NOMO-1 treated with dmso at 0.1 percent for 144 hours (cell line): ENCODE data around the gene MRAP.
"Not testable (repeated sequence)": the region's sequence is repeated elsewhere in the genome, so short reads cannot be mapped to it uniquely, and the experiment has no call there.

ENCODE experiments used
- DNase-seq: peaks from one replicate; lab custom pipeline; 2025; ENCODE audit not compliant: unreplicated experiment; lab: John Stamatoyannopoulos, UW

The MRAP gene

GRCh38 chr21:32298658-32299081 lies at the start of gene MRAP:
Gene MRAP, plus strand, starts transcription at chr21:32298855. Its CDS starts 117 bp downstream, at chr21:32298972.
- no peak for DNase-seq

DNA sequence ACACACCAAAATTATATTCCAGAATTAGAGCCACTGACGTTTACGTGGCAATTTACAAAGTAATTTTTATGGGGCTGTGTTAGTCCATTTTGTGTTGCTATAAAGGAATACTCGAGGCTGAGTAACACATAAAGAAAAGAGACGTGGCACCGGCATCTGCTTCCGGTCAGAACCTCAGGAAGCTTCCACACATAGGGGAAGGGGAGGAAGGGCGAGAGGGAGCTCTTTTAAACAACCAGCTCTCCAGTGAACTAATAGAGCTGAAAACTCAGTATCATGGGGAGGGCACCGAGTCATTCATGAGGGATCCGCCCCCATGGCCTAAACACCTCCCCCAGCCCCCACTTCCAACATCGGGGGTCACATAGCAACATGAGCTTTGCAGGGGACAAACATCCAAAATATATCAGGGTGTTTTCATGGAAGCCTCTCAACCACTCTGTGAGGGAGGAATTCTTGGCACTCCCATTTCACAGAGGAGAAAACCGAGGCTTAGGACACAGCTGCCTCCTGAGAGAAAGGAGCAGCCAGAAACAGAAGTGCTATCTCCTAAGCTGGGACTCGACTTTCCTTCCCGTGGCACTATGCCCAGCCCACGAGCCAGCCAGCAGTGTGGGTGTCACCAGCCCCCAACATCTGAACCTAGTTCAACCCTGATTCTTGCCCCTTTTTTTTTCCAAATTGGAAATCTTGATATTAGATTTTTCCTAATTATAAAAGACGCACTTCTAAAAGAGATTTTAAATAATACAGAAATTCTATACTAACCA lies 49.0 kb upstream of the MRAP start:
- no peak for DNase-seq

- no peak for DNase-seq
Observed at GRCh38 chr21:32252136-32252535, 46.5 kb upstream of the MRAP start.

DNA sequence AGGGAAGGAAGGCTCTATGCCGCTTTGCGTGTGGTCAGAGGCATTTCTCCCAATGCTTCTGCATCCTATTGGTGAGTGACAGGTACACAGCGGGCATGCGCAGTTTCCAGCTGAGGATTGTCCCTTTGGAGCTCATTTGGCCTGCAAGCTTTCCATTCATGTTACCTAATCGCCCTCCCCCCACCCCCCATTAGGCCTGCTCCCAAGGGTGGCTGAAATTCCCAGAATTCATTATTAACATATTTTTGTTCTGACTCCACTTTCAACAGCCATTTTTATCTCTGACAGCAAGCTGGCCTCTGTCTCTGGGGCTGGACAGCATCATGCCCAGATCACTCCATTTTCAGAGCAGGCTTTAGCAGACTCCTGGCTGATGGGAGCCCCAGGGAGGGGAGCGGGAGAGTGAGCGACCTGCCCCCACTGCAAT lies 45.4 kb upstream of the MRAP start:
- no peak for DNase-seq

DNA sequence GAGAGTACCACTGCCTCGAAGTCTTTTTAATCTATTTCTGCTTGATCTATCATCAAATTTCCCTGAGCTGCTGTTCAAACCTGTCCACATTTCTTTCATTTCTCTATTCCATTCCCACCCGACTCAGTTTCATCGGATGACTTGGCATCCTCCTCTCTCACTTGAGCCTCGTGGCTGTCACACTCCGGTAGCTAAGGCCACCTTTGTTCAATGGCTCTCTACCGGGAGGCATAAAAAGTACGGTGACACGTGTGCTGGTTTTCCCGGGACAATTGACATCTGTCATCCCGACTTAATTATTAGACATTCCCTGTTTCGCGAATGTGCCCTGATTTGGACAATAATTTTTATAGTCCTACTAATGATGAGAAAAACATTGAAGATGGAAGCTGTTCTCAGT lies 42.4 kb upstream of the MRAP start:
- no peak for DNase-seq

- no peak for DNase-seq
Observed at GRCh38 chr21:32256873-32257620, 41.6 kb upstream of the MRAP start.

GRCh38 chr21:32257962-32258785 lies 40.5 kb upstream of the MRAP start:
- no peak for DNase-seq

DNA sequence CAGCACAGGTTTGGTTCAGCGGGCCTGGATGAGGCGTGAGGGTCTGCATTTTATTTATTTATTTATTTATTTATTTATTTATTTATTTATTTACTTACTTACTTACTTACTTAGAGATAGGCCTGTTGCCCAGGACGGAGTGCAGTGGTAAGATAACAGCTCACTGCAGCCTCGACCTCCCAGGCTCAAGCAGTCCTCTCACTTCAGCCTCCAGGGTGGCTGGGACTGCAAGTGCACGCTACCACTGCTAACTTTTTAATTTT lies 39.9 kb upstream of the MRAP start:
- not testable (repeated sequence) for DNase-seq

GRCh38 chr21:32260130-32260529 lies 38.5 kb upstream of the MRAP start:
- DNase-seq: no peak

GRCh38 chr21:32261929-32262328 lies 36.7 kb upstream of the MRAP start:
- no peak for DNase-seq

GRCh38 chr21:32265321-32265720 lies 33.3 kb upstream of the MRAP start:
- not testable (repeated sequence) for DNase-seq

DNA sequence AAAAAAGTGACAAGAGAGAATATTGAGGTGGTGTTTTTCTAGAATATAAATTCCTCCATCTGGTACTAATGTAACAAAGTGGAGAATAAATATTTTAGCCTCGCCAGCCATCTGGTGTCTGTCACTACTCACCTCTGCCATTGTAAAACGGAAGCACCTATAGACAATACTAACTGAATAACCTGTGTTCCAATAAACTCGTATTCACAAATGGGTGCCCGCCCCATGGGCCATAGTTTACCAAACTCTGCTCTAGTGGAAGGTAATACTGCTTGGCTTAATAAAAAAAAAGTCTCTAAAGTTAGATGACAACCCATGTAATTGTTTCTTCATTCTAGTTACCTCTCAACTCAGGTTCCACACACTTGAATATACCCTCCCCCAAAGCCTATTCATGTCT lies 27.9 kb upstream of the MRAP start:
- DNase-seq: no peak

DNA sequence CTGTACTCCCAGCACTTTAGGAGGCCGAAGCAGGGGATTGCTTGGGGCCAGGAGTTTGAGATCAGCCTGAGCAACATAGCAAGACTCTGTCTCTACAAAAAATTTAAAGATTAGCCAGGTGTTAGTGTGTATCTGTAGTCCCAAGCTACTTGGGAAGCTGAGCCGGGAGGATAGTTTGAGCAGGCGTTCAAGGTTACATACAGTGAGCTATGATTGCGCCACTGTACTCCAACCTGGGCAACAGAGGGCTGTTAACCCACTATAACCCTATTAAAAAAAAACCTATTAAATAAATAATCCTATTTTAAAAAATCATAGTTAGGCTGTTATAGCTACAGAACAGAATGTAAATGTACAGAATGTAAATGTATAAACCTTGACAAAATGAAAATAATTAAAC lies 22.0 kb upstream of the MRAP start:
- DNase-seq: no peak

GRCh38 chr21:32278103-32278502 lies 20.6 kb upstream of the MRAP start:
- peak; percentile 13 for DNase-seq

GRCh38 chr21:32278518-32279376 lies 19.9 kb upstream of the MRAP start, which contains the start of gene MIS18A:
Gene MIS18A, minus strand, starts transcription at chr21:32279049. Its CDS starts 35 bp downstream, at chr21:32279014.
- DNase-seq: peak; percentile 88

- DNase-seq: no peak
Observed at GRCh38 chr21:32279377-32279680, 19.3 kb upstream of the MRAP start.

- no peak for DNase-seq
Observed at GRCh38 chr21:32281531-32281930, 17.1 kb upstream of the MRAP start.

DNA sequence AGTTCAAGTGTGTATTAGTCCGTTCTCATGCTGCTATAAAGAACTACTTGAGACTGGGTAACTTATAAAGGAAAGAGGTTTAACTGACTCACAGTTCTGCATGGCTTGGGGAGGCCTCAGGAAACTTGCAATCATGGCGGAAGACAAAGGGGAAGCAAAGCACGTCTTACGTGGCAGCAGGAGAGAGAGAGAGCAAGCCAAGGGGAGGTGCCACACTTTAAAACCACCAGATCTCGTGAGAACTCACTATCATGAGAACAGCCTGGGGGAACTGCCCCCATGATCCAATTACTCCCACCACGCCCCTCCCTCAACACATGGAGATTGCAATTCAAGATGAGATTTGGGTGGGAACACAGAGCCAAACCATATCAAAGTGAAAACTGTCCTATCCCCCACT lies 15.7 kb upstream of the MRAP start:
- DNase-seq: no peak

- no peak for DNase-seq
Observed at GRCh38 chr21:32285476-32285875, 13.2 kb upstream of the MRAP start.

GRCh38 chr21:32297449-32297848 lies 1.2 kb upstream of the MRAP start:
- DNase-seq: no peak

DNA sequence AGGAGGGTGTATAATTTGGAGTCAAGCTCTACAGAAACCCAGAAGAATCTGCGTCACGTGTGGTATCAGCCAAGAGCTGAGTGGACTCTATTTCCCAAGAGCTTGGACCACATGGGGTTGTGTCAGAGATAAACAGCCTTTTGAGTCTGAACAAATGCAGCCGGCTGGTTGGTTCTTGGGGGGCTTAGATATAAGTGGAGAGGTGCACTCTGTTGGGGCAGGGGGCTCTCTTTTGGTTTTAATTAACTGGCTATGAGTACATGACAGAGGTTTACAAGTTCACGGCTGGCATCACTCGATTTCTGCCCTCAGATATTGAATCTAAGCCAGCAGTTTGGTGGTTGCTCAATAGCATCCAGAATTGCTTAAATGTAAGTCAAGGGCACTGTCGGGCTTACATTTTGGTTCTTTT lies 501 bp upstream of the MRAP start:
- no peak for DNase-seq
